Endodermal cell (in vitro differentiated cells): ENCODE data around the gene MZT1. TPM values are rescaled to one million over a fixed set of nuclear protein-coding genes. Genes with fewer than 3 reads are reported as not detected.

Experiments
- DNase-seq: peaks from one replicate; pipeline ENCODE4 v3.0.0-alpha.2; 2017
- H3K27ac ChIP-seq: 2 replicates; pipeline ENCODE4 v1.5.1; 2013; ENCODE audit warnings: mild to moderate bottlenecking, low read depth, low read length, moderate library complexity
- H3K27me3 ChIP-seq: 2 replicates; pipeline ENCODE4 v1.6.1; 2013; ENCODE audit warnings: mild to moderate bottlenecking, low read length, moderate library complexity; ENCODE audit not compliant: insufficient read depth, control insufficient read depth, poor library complexity, severe bottlenecking
- H3K36me3 ChIP-seq: 2 replicates; pipeline ENCODE4 v1.7.0; 2013; ENCODE audit warnings: mild to moderate bottlenecking, low read length, moderate library complexity; ENCODE audit not compliant: control insufficient read depth, insufficient read depth
- H3K4me1 ChIP-seq: one replicate; pipeline ENCODE4 v1.7.0; 2013; ENCODE audit warnings: low read length; ENCODE audit not compliant: control insufficient read depth, insufficient read depth
- H3K4me3 ChIP-seq: 2 replicates; pipeline ENCODE4 v1.5.1; 2013; ENCODE audit warnings: mild to moderate bottlenecking, low read length, moderate library complexity
- H3K9ac ChIP-seq: 2 replicates; pipeline ENCODE4 v1.6.1; 2013; ENCODE audit warnings: mild to moderate bottlenecking, low read length, moderate library complexity; ENCODE audit not compliant: poor library complexity, severe bottlenecking; ENCODE audit errors: extremely low read depth
- H3K9me3 ChIP-seq: 2 replicates; pipeline ENCODE4 v1.6.1; 2013; ENCODE audit warnings: mild to moderate bottlenecking, low read length, moderate library complexity; ENCODE audit not compliant: control insufficient read depth
- H3K27ac Mint-ChIP-seq: 2 replicates; pipeline ENCODE4 v1.8.0; 2020; ENCODE audit warnings: mixed read lengths
- H3K27me3 Mint-ChIP-seq: 2 replicates; pipeline ENCODE4 v1.8.0; 2021; ENCODE audit warnings: mild to moderate bottlenecking, mixed read lengths; ENCODE audit not compliant: insufficient read depth
- H3K36me3 Mint-ChIP-seq: 2 replicates; pipeline ENCODE4 v1.8.0; 2020; ENCODE audit warnings: low read depth, mixed read lengths
- H3K4me1 Mint-ChIP-seq: 2 replicates; pipeline ENCODE4 v1.8.0; 2020; ENCODE audit warnings: mixed read lengths
- H3K4me3 Mint-ChIP-seq: 2 replicates; pipeline ENCODE4 v1.8.0; 2020; ENCODE audit warnings: mild to moderate bottlenecking, moderate library complexity, mixed read lengths
- H3K9me3 Mint-ChIP-seq: 2 replicates; pipeline ENCODE4 v1.8.0; 2020; ENCODE audit warnings: mild to moderate bottlenecking, mixed read lengths
- WGBS, 2 experiments: methylation state at CpG; one replicate each; pipeline versions ENCODE4 v1.1.5 to v1.1.7; 2013; ENCODE audit warnings: missing lambda C conversion rate in 2 of 2, mixed read lengths in 1 of 2; ENCODE audit not compliant: insufficient coverage in 1 of 2, insufficient read length in 1 of 2; 5-methylcytosine and 5-hydroxymethylcytosine counted together
- total RNA-seq, 2 donors: library from RNA; stranded (reverse); fragmentation: NEBNext Ultra II Directional in 1 of 2; extraction: Animal tissue kit (Norgen Biotek cat#: 25700) in 1 of 2; gene quantifications; 2 replicates in 1 of 2; 3 replicates in 1 of 2; pipeline ENCODE4 v1.2.1, GENCODE V29; 2021
- TF ChIP-seq, protein P1 (sequence below): fragments of 200-600 bp; sonication (generic); conservative IDR thresholded peaks from 2 replicates; pipeline ENCODE4 v1.5.0; 2021; ENCODE audit warnings: antibody characterized with exemption, mild to moderate bottlenecking

Gene MZT1
- total RNA-seq, 2 donors from 2014 or later: 22.0 to 27.5 TPM

DNA sequence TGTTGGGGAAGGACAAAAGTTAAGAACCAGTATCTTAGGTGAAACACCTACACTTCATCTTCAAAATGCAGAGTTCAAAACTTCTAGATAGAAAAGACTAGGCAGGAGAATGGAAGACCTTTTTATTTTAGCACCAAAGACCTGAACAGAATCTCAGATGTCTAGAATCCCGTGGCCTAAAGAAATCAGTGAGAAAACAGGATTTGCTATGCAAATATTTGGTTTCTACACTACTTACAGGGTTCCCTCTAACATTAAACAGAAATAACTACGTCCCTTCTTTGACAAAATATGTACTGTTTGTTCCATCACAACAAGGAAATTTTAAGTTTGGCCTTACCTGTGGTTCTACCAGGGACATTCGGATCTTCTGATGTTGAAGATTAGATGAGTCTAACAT lies 32.8 kb upstream of the MZT1 start:
- Histone ChIP-seq H3K4me1 (no peaks in the 10 kb centered on the region), H3K9me3 (no peaks in the 10 kb centered on the region), H3K27me3 (no peaks in the 10 kb centered on the region), H3K36me3 (peaks cover 87% of the 10 kb centered on the region), H3K9ac (no peak overlapping the region), H3K4me3 (no peak overlapping the region), H3K27ac (no peak overlapping the region)
- Mint-ChIP-seq H3K9me3 (no peaks in the 10 kb centered on the region), H3K4me3 (no peak overlapping the region), H3K27me3 (no peaks in the 10 kb centered on the region), H3K27ac (no peak overlapping the region), H3K36me3 (peaks cover 55% of the 10 kb centered on the region), H3K4me1 (no peaks in the 10 kb centered on the region)
- TF ChIP-seq, protein P1, sequence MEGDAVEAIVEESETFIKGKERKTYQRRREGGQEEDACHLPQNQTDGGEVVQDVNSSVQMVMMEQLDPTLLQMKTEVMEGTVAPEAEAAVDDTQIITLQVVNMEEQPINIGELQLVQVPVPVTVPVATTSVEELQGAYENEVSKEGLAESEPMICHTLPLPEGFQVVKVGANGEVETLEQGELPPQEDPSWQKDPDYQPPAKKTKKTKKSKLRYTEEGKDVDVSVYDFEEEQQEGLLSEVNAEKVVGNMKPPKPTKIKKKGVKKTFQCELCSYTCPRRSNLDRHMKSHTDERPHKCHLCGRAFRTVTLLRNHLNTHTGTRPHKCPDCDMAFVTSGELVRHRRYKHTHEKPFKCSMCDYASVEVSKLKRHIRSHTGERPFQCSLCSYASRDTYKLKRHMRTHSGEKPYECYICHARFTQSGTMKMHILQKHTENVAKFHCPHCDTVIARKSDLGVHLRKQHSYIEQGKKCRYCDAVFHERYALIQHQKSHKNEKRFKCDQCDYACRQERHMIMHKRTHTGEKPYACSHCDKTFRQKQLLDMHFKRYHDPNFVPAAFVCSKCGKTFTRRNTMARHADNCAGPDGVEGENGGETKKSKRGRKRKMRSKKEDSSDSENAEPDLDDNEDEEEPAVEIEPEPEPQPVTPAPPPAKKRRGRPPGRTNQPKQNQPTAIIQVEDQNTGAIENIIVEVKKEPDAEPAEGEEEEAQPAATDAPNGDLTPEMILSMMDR: no peak
- DNase-seq: no peak
- WGBS, 2 experiments: 94 to 100% methylated on average over 2 to 3 of the region's 3 CpGs

DNA sequence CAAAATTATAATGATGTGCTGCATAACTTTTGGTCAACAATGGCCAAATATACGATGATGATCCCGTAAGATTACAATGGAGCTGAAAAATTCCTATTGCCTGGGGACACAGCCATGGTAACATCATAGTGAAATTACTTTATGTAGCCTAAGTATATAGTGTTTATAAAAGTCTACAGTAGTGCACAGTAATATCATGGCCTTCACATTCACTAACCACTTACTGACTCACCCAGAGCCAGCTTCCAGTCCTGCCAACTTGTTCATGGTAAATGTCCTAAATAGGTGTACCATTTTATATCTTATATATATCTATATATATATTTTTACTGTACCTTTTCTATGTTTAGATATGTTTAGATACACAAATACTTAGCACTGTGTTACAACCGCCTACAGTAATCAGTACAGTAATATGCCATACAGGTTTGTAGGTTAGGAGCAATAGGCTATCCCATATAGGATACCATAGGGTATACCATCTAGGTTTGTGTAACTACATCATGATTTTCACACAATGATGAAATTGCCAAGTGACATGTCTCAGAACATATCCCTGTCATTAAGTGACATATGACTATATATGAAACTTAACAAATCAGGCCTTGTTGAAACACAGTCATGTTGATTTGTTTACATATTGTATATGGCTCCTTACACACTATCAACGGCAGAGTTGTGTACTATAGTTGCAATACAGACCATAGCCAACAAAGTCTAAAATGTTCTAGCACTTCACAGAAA lies 30.5 kb upstream of the MZT1 start:
- no peaks in the 10 kb centered on the region for H3K9me3 Mint-ChIP-seq
- no peaks in the 10 kb centered on the region for H3K27me3 Mint-ChIP-seq
- Histone ChIP-seq H3K9ac (no peak overlapping the region), H3K27ac (no peak overlapping the region), H3K9me3 (no peaks in the 10 kb centered on the region), H3K27me3 (no peaks in the 10 kb centered on the region), H3K36me3 (peaks cover 87% of the 10 kb centered on the region), H3K4me1 (no peaks in the 10 kb centered on the region), H3K4me3 (no peak overlapping the region)
- peaks cover 58% of the 10 kb centered on the region for H3K36me3 Mint-ChIP-seq
- TF ChIP-seq, protein P1: no peak
- no peak overlapping the region for H3K4me3 Mint-ChIP-seq
- H3K4me1 Mint-ChIP-seq: no peaks in the 10 kb centered on the region
- H3K27ac Mint-ChIP-seq: no peak overlapping the region
- 94 to 96% methylated on average over 2 to 3 of the region's 4 CpGs for WGBS, 2 experiments
- DNase-seq: no peak

DNA sequence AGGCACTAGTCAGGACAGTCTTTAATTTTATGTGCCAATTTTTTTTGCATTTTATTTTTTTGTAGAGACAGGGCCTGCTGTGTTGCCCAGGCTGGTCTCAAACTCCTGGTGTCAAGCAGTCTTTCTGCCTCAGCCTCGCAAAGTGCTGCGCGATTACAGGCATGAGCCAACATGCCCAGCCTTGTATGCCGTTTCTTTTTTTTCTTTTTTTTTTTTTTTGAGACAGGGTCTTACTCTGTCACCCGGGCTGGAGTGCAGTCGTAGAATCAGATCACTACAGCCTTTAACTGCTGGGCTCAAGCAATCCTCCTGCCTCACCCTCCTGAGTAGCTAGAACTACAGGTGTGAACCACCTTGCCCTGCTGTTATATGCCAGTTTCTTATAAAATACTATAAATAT lies 26.7 kb upstream of the MZT1 start:
- no peaks in the 10 kb centered on the region for H3K27me3 Mint-ChIP-seq

More for the DNA sequence above, 26.7 kb upstream of the MZT1 start:
- Mint-ChIP-seq H3K4me1 (no peaks in the 10 kb centered on the region), H3K4me3 (no peak overlapping the region), H3K27ac (no peak overlapping the region), H3K9me3 (peaks cover 4% of the 10 kb centered on the region), H3K36me3 (peaks cover 67% of the 10 kb centered on the region)
- Histone ChIP-seq H3K36me3 (peaks cover 85% of the 10 kb centered on the region), H3K9me3 (no peaks in the 10 kb centered on the region), H3K4me1 (no peaks in the 10 kb centered on the region), H3K27me3 (no peaks in the 10 kb centered on the region), H3K9ac (no peak overlapping the region), H3K27ac (no peak overlapping the region), H3K4me3 (no peak overlapping the region)
- no peak for DNase-seq
- 95 to 100% methylated on average over 4 to 6 of the region's 6 CpGs for WGBS, 2 experiments
- TF ChIP-seq, protein P1: no peak
